ENCODE results near the gene RHBDF2.
"Not testable (repeated sequence)": the region's sequence is repeated elsewhere in the genome, so short reads cannot be mapped to it uniquely, and the experiment has no call there.

RHBDF2 gene

GRCh38 chr17:76525513-76525833 lies 24.2 kb upstream of the RHBDF2 start:
- not testable (repeated sequence) for DNase-seq (ENCODE audit: low read depth in 3 of 3, low spot score in 1 of 3)

- no peak for DNase-seq (ENCODE audit: low read depth in 3 of 3, low spot score in 1 of 3)
Measured at GRCh38 chr17:76524598-76525512, 23.6 kb upstream of the RHBDF2 start.

GRCh38 chr17:76523084-76524037 lies 22.1 kb upstream of the RHBDF2 start:
- peak; percentile 57 to 84 (median 64) for DNase-seq (ENCODE audit: low read depth in 3 of 3, low spot score in 1 of 3)

GRCh38 chr17:76521683-76522082 lies 20.5 kb upstream of the RHBDF2 start:
- DNase-seq (ENCODE audit: low read depth in 3 of 3, low spot score in 1 of 3): not testable (repeated sequence)

GRCh38 chr17:76521262-76521661 lies 20.0 kb upstream of the RHBDF2 start:
- DNase-seq (ENCODE audit: low read depth in 3 of 3, low spot score in 1 of 3): no peak

GRCh38 chr17:76519048-76519966 lies 18.1 kb upstream of the RHBDF2 start:
- DNase-seq (ENCODE audit: low read depth in 3 of 3, low spot score in 1 of 3): no peak

- no peak for DNase-seq (ENCODE audit: low read depth in 3 of 3, low spot score in 1 of 3)
Measured at GRCh38 chr17:76517638-76518038, 16.4 kb upstream of the RHBDF2 start.

- DNase-seq (ENCODE audit: low read depth in 3 of 3, low spot score in 1 of 3): peak; percentile 36 to 65 (median 59)
Measured at GRCh38 chr17:76515274-76515949, 14.2 kb upstream of the RHBDF2 start.

- not testable (repeated sequence) for DNase-seq (ENCODE audit: low read depth in 3 of 3, low spot score in 1 of 3)
Measured at GRCh38 chr17:76514355-76514754, 13.1 kb upstream of the RHBDF2 start.

- DNase-seq (ENCODE audit: low read depth in 3 of 3, low spot score in 1 of 3): no peak
Measured at GRCh38 chr17:76513306-76513692, 12.1 kb upstream of the RHBDF2 start.

GRCh38 chr17:76512366-76513305 lies 11.4 kb upstream of the RHBDF2 start:
- no peak for DNase-seq (ENCODE audit: low read depth in 3 of 3, low spot score in 1 of 3)

GRCh38 chr17:76511668-76512365 lies 10.6 kb upstream of the RHBDF2 start:
- DNase-seq (ENCODE audit: low read depth in 3 of 3, low spot score in 1 of 3): no peak

- DNase-seq (ENCODE audit: low read depth in 3 of 3, low spot score in 1 of 3): no peak
Measured at GRCh38 chr17:76510831-76511244, 9.6 kb upstream of the RHBDF2 start.

GRCh38 chr17:76508472-76509063 lies 7.3 kb upstream of the RHBDF2 start:
- DNase-seq (ENCODE audit: low read depth in 3 of 3, low spot score in 1 of 3): not testable (repeated sequence)

GRCh38 chr17:76506408-76507345 lies 5.5 kb upstream of the RHBDF2 start:
- DNase-seq (ENCODE audit: low read depth in 3 of 3, low spot score in 1 of 3): peak; percentile 67 to 86 (median 86)

- DNase-seq (ENCODE audit: low read depth in 3 of 3, low spot score in 1 of 3): no peak
Measured at GRCh38 chr17:76504117-76504516, 2.9 kb upstream of the RHBDF2 start.
